Measurements from ENCODE around the gene PACSIN1. TPM values are rescaled to one million over a fixed set of nuclear protein-coding genes. Genes with fewer than 3 reads are reported as not detected.

PACSIN1 gene
- total RNA-seq, 4 donors from 2014 or later, result 0.11 to 0.40 TPM; not detected in 2

DNA sequence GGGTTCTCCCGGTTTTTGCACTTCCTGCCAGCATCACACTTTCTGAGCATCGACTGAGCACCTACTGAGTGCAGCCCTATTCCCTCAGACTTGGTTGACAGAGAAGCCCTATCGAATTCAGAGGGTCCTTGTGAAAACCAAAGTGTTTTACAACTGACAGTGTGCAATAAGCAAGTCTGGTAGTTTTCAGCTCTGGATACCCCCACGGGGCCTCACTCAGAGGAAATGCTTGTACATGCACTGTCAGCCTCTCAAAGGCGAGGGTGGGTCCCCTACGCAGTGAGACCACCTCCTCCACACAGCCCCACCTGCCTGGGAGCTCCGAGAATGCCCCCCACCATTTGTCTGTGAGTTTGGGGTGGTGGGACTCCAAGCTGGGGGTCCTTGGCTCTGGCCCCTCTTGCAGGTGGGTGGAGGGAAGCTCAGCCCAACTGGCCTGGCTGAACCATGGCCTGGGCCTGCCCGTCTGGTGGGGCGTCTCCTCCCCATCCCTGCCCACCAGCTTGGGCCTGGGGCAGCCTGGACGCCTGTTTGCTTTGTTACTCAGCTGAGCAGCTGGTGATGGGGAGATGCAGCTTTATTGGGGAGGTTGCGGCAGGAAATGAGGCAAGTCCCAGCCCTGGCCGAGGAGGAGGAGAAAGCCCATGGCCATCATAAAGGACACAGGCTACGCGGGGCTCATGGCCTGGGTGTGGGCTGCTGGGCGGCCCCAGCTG, 88.6 kb downstream of the PACSIN1 start:
- H3K9me3 ChIP-seq, result peaks cover 5% of the 10 kb centered on the region
- peak overlapping the region; percentile 66 for H3K27ac ChIP-seq
- H3K27me3 ChIP-seq, result no peaks in the 10 kb centered on the region
- 32% methylated on average over 11 of the region's 15 CpGs for WGBS
- H3K36me3 ChIP-seq, result no peaks in the 10 kb centered on the region
- no peaks in the 10 kb centered on the region for H3K4me1 ChIP-seq
- TF ChIP-seq POLR2AphosphoS5 (IDR thresholded peaks at IDR 0.05) (no peak), POLR2A (IDR thresholded peaks at IDR 0.05) (no peak), EP300 (IDR thresholded peaks at IDR 0.05) (no peak)
- TF ChIP-seq, protein P1, sequence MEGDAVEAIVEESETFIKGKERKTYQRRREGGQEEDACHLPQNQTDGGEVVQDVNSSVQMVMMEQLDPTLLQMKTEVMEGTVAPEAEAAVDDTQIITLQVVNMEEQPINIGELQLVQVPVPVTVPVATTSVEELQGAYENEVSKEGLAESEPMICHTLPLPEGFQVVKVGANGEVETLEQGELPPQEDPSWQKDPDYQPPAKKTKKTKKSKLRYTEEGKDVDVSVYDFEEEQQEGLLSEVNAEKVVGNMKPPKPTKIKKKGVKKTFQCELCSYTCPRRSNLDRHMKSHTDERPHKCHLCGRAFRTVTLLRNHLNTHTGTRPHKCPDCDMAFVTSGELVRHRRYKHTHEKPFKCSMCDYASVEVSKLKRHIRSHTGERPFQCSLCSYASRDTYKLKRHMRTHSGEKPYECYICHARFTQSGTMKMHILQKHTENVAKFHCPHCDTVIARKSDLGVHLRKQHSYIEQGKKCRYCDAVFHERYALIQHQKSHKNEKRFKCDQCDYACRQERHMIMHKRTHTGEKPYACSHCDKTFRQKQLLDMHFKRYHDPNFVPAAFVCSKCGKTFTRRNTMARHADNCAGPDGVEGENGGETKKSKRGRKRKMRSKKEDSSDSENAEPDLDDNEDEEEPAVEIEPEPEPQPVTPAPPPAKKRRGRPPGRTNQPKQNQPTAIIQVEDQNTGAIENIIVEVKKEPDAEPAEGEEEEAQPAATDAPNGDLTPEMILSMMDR (IDR thresholded peaks at IDR 0.05), result no peak
- no peak for DNase-seq (ENCODE audit: low spot score in 2 of 2)
- no peak overlapping the region for H3K4me3 ChIP-seq

GRCh38 chr6:34555007-34555322, 89.1 kb downstream of the PACSIN1 start:
- Histone ChIP-seq H3K9me3 (peaks cover 5% of the 10 kb centered on the region), H3K4me1 (no peaks in the 10 kb centered on the region), H3K36me3 (no peaks in the 10 kb centered on the region), H3K4me3 (peak overlapping the region; percentile 21), H3K27me3 (no peaks in the 10 kb centered on the region), H3K27ac (peak overlapping the region; percentile 66)
- WGBS, result 66% methylated on average over 11 of the region's 11 CpGs
- TF ChIP-seq POLR2A (IDR thresholded peaks at IDR 0.05), result no peak
- no peak for TF ChIP-seq POLR2AphosphoS5 (IDR thresholded peaks at IDR 0.05)
- TF ChIP-seq, protein P1 (IDR thresholded peaks at IDR 0.05), result no peak
- TF ChIP-seq EP300 (IDR thresholded peaks at IDR 0.05), result no peak
- DNase-seq (ENCODE audit: low spot score in 2 of 2), result no peak

- TF ChIP-seq POLR2A (IDR thresholded peaks at IDR 0.05), result no peak
- TF ChIP-seq, protein P1 (IDR thresholded peaks at IDR 0.05), result no peak
- TF ChIP-seq EP300 (IDR thresholded peaks at IDR 0.05), result no peak
- no peak for TF ChIP-seq POLR2AphosphoS5 (IDR thresholded peaks at IDR 0.05)
- no peak for DNase-seq (ENCODE audit: low spot score in 2 of 2)
- Histone ChIP-seq H3K27ac (peak overlapping the region; percentile 66), H3K4me3 (peak overlapping the region; percentile 21), H3K4me1 (no peaks in the 10 kb centered on the region), H3K27me3 (no peaks in the 10 kb centered on the region), H3K36me3 (no peaks in the 10 kb centered on the region), H3K9me3 (peaks cover 5% of the 10 kb centered on the region)
- 76% methylated on average over 7 of the region's 8 CpGs for WGBS
Measured at GRCh38 chr6:34555328-34555727, 89.5 kb downstream of the PACSIN1 start.

DNA sequence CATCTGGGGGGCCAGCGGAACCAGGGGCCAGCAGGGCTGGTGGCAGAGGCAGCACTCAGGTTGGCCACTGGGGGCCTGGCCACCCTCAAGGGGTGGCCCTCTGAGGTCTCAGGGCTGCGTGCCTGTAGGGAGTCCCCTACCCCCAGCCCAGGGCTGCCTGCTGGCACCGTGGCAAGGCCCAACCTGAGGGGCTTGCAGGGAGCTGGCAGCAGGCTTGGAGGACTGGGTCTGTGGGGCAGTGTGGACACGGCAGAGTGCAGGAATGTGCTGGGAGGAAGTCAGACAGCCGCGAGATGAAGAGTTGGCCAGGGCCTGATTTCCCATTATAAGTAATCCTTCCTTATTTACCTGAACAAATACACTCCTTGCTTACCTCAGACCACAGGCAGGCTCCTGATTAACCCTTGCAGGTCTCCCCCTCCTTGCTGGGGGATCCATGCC, 90.2 kb downstream of the PACSIN1 start, which contains the start of gene SPDEF:
Gene SPDEF, minus strand, starts transcription at position 299 of the 441 bp plus-strand sequence. CDS start 11,874 bp downstream, outside the sequence.
- no peaks in the 10 kb centered on the region for H3K36me3 ChIP-seq
- TF ChIP-seq POLR2A (IDR thresholded peaks at IDR 0.05), result no peak
- TF ChIP-seq, protein P1 (IDR thresholded peaks at IDR 0.05), result no peak
- no peak for TF ChIP-seq POLR2AphosphoS5 (IDR thresholded peaks at IDR 0.05)
- TF ChIP-seq EP300 (IDR thresholded peaks at IDR 0.05), result no peak
- peak within 1 kb of the TSS; percentile 21 for H3K4me3 ChIP-seq
- no peak for DNase-seq (ENCODE audit: low spot score in 2 of 2)
- H3K4me1 ChIP-seq, result no peaks in the 10 kb centered on the region
- WGBS, result 31% methylated on average over 3 of the region's 6 CpGs
- no peaks in the 10 kb centered on the region for H3K27me3 ChIP-seq
- H3K9me3 ChIP-seq, result peaks cover 5% of the 10 kb centered on the region
- H3K27ac ChIP-seq, result peak within 1 kb of the TSS; percentile 66

- Histone ChIP-seq H3K27me3 (no peaks in the 10 kb centered on the region), H3K36me3 (no peaks in the 10 kb centered on the region), H3K4me1 (no peaks in the 10 kb centered on the region), H3K27ac (no peak overlapping the region), H3K9me3 (peaks cover 5% of the 10 kb centered on the region), H3K4me3 (no peak overlapping the region)
- 88% methylated on average over 9 of the region's 9 CpGs for WGBS
- DNase-seq (ENCODE audit: low spot score in 2 of 2), result no peak
- TF ChIP-seq POLR2AphosphoS5 (IDR thresholded peaks at IDR 0.05) (no peak), EP300 (IDR thresholded peaks at IDR 0.05) (no peak), POLR2A (IDR thresholded peaks at IDR 0.05) (no peak)
- TF ChIP-seq, protein P1 (IDR thresholded peaks at IDR 0.05), result no peak
Measured at GRCh38 chr6:34556493-34556892, 90.6 kb downstream of the PACSIN1 start.
